Hepatocyte (in vitro differentiated cells): Measurements from ENCODE around the gene HTR4. TPM values are rescaled to one million over a fixed set of nuclear protein-coding genes. Genes with fewer than 3 reads are reported as not detected.

ENCODE experiments used
- DNase-seq: peaks from one replicate; pipeline ENCODE4 v3.0.0-alpha.2; 2016; ENCODE audit warnings: low spot score
- H2AFZ ChIP-seq: fragments of 200-600 bp; sonication (generic); 2 replicates; pipeline ENCODE4 v1.6.0; 2016; ENCODE audit warnings: antibody characterized with exemption, mild to moderate bottlenecking
- H3K27ac ChIP-seq: fragments of 200-600 bp; sonication (generic); 2 replicates; pipeline ENCODE4 v1.5.1; 2016; ENCODE audit warnings: mild to moderate bottlenecking
- H3K27me3 ChIP-seq: fragments of 200-600 bp; sonication (generic); 2 replicates; pipeline ENCODE4 v1.6.1; 2016
- H3K36me3 ChIP-seq: fragments of 200-600 bp; sonication (generic); replicated peaks from 2 replicates; pipeline ENCODE4 v1.5.1; 2016; ENCODE audit warnings: low read depth; ENCODE audit not compliant: insufficient read depth
- H3K4me1 ChIP-seq: fragments of 200-600 bp; sonication (generic); 2 replicates; pipeline ENCODE4 v1.5.1; 2016; ENCODE audit warnings: mild to moderate bottlenecking, moderate library complexity; ENCODE audit not compliant: insufficient read depth
- H3K4me2 ChIP-seq: fragments of 200-600 bp; sonication (generic); 2 replicates; pipeline ENCODE4 v1.6.0; 2016
- H3K4me3 ChIP-seq: fragments of 200-600 bp; sonication (generic); 2 replicates; pipeline ENCODE4 v1.5.1; 2016; ENCODE audit warnings: mild to moderate bottlenecking
- H3K79me2 ChIP-seq: fragments of 200-600 bp; sonication (generic); 2 replicates; pipeline ENCODE4 v1.6.0; 2017; ENCODE audit warnings: mild to moderate bottlenecking
- H3K9me2 ChIP-seq: fragments of 200-600 bp; sonication (generic); replicated peaks from 2 replicates; pipeline ENCODE4 v1.6.0; 2017; ENCODE audit warnings: mild to moderate bottlenecking; ENCODE audit not compliant: insufficient read depth
- H3K9me3 ChIP-seq: fragments of 200-600 bp; sonication (generic); 2 replicates; pipeline ENCODE4 v1.5.1; 2016; ENCODE audit warnings: low read depth, mild to moderate bottlenecking
- H4K20me1 ChIP-seq: fragments of 200-600 bp; sonication (generic); 2 replicates; pipeline ENCODE4 v1.6.0; 2016; ENCODE audit warnings: mild to moderate bottlenecking; ENCODE audit not compliant: insufficient read depth, poor library complexity, severe bottlenecking
- CTCF ChIP-seq: fragments of 200-600 bp; sonication (generic); IDR thresholded peaks from 2 replicates; pipeline ENCODE4 v1.5.1; 2016; ENCODE audit warnings: antibody characterized with exemption, mild to moderate bottlenecking; ENCODE audit not compliant: poor library complexity
- EZH2 ChIP-seq: fragments of 200-600 bp; sonication (generic); IDR thresholded peaks from 2 replicates; pipeline ENCODE4 v1.6.1; 2016; ENCODE audit warnings: antibody characterized with exemption, mild to moderate bottlenecking, borderline replicate concordance
- EZH2phosphoT487 ChIP-seq: fragments of 200-600 bp; sonication (generic); IDR thresholded peaks from one replicate; pipeline ENCODE4 v1.6.1; 2018; ENCODE audit warnings: antibody characterized with exemption, mild to moderate bottlenecking, low read depth, moderate library complexity; ENCODE audit not compliant: unreplicated experiment, severe bottlenecking
- WGBS: methylation state at CpG from one replicate; pipeline ENCODE4 v1.1.6; 2016; ENCODE audit warnings: low lambda C conversion rate; ENCODE audit errors: missing lambda C conversion rate; 5-methylcytosine and 5-hydroxymethylcytosine counted together
- polyA plus RNA-seq: library from polyadenylated mRNA; unstranded; fragments of >200 nt; fragmentation: Nextera tagmentation; extraction: Ambion mirVana; gene quantifications from 2 replicates; pipeline ENCODE4 v1.2.1, GENCODE V29; 2016
- total RNA-seq: library from RNA; depleted of rRNA; stranded (reverse); fragments of >200 nt; gene quantifications from 2 replicates; pipeline ENCODE4 v1.2.3, GENCODE V29; 2014

Gene HTR4
- total and polyA plus RNA-seq, 2 experiments from 2014 or later = 0.29 to 2.3 TPM

DNA sequence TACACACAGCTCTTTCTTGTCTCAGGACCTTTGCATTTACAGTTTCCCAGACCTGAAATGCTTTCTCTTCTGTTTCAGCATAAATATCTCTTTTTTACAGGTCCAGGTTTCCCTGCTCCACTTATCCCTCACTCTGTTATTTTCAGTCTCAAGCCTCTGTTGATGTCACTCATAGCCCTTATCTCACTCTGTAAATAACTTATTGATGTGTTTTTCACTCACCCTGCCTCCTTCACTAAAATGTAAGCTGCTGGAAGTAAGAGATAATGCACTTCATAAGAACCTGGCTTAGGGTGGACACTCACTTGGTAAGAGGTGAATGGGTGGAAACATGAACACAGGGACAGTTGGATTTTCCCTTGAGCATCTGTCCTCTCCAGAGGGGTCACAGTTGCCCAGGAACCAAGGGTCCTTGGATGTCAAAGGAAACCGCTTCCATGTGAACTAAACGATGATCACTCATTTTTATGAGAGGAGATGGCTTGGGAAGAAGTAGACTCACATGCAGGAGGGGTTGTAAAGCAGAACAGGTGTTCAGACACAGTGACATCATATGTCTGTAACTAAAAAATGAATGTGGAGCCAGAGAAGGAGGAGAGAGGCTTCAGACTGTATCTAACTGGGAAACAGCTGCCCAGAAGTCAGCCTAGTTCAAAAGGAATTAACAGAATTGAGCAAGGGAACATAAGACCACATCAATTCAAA, 5.5 kb upstream of the HTR4 start:
- H3K4me3 ChIP-seq = no peak overlapping the region
- 11% methylated on average over 2 of the region's 2 CpGs for WGBS
- H3K27ac ChIP-seq = peak overlapping the region; percentile 64
- TF ChIP-seq EZH2phosphoT487 = no peak
- no peak for TF ChIP-seq EZH2
- no peak for TF ChIP-seq CTCF
- H3K4me2 ChIP-seq = peak overlapping the region; percentile 58
- no peaks in the 10 kb centered on the region for H3K36me3 ChIP-seq
- peak; percentile 17 for DNase-seq
- peaks cover 13% of the 10 kb centered on the region for H3K4me1 ChIP-seq
- H4K20me1 ChIP-seq = no peaks in the 10 kb centered on the region
- no peaks in the 10 kb centered on the region for H3K9me2 ChIP-seq
- H2AFZ ChIP-seq = no peak overlapping the region
- H3K79me2 ChIP-seq = no peaks in the 10 kb centered on the region
- peaks cover 21% of the 10 kb centered on the region for H3K27me3 ChIP-seq
- no peaks in the 10 kb centered on the region for H3K9me3 ChIP-seq

DNA sequence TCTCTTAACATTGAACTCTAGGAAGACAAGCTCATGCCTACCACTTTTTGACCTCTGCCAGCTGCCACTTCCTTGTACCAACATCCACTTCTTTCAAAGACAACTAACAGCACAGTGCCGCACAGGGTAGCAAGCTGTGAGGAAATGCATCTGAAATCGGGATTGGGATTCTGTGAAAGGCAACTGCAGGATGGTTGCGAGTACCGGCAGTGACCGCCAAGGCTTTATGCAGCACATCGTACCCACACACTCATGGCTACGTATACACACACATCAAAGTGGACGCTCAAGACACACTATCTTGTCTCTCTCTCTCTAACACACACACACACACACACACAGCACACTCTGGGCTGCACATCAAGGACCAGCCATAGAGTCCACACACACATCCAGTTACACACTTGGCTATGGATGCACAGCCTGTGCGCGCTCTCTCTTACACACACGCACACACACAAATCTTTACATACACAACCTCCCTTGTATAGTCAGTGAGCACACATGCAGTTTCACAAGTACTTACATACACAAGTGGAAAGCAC, 964 bp downstream of the HTR4 start:
- DNase-seq = no peak
- Histone ChIP-seq H3K36me3 (no peaks in the 10 kb centered on the region), H4K20me1 (no peaks in the 10 kb centered on the region), H3K27ac (no peak overlapping the region), H3K4me2 (peak overlapping the region; percentile 93), H3K4me3 (no peak overlapping the region), H3K9me3 (no peaks in the 10 kb centered on the region), H2AFZ (no peak overlapping the region), H3K4me1 (no peaks in the 10 kb centered on the region), H3K9me2 (no peaks in the 10 kb centered on the region), H3K27me3 (peaks cover 47% of the 10 kb centered on the region), H3K79me2 (no peaks in the 10 kb centered on the region)
- 82% methylated on average over 11 of the region's 11 CpGs for WGBS
- TF ChIP-seq CTCF = no peak
- TF ChIP-seq EZH2 = no peak
- no peak for TF ChIP-seq EZH2phosphoT487

DNA sequence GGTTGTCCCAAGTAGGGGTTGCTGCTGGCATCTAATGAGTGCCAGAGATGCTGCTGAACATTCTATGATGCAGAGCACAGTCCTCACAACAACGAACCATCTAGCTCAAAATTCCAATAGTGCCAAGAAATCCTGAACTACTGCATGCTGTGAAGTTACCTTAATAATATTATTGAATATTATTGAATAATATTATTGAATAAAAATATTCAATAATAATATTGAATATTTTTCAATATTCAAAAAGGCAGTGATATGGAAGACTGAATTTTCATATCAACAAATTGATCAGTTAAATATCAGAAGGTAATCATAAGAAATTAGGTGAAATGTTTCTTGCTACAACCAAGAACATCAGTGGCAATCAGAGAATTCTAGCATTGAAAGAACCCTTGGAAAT, 2.8 kb downstream of the HTR4 start:
- H3K79me2 ChIP-seq = no peaks in the 10 kb centered on the region
- no peaks in the 10 kb centered on the region for H3K9me3 ChIP-seq
- no peaks in the 10 kb centered on the region for H3K4me1 ChIP-seq
- no peaks in the 10 kb centered on the region for H3K36me3 ChIP-seq
- H3K4me3 ChIP-seq = no peak overlapping the region
- no peak overlapping the region for H3K27ac ChIP-seq
- DNase-seq = no peak
- H2AFZ ChIP-seq = no peak overlapping the region
- H3K4me2 ChIP-seq = no peak overlapping the region
- WGBS = 80% methylated on average over 1 of the region's 1 CpG
- TF ChIP-seq CTCF = no peak
- TF ChIP-seq EZH2 = no peak
- TF ChIP-seq EZH2phosphoT487 = no peak
- no peaks in the 10 kb centered on the region for H4K20me1 ChIP-seq
- H3K9me2 ChIP-seq = no peaks in the 10 kb centered on the region
- H3K27me3 ChIP-seq = peaks cover 41% of the 10 kb centered on the region
